HepG2 (cell line): ENCODE results near the gene NAA38. TPM values are rescaled to one million over a fixed set of nuclear protein-coding genes. Genes with fewer than 3 reads are reported as not detected.

Experiments
- CREM ChIP-seq, 2 experiments: sonication (generic) in 1 of 2; formaldehyde crosslinking in 1 of 2; IDR thresholded peaks; 2 replicates each; pipeline versions ENCODE4 v1.4.0 to v1.6.1; 2016 to 2020; ENCODE audit warnings: antibody characterized with exemption in 1 of 2, mild to moderate bottlenecking in 1 of 2, missing genetic modification reagents in 1 of 2
- HNF4A ChIP-seq: sonication (generic); formaldehyde crosslinking; IDR thresholded peaks from 2 replicates; pipeline ENCODE4 v1.4.0; 2020; ENCODE audit warnings: missing genetic modification reagents
- HNRNPH1 ChIP-seq: fragments of 200-400 bp; formaldehyde crosslinking; optimal IDR thresholded peaks from 2 replicates; pipeline ENCODE3; 2017; ENCODE audit warnings: mild to moderate bottlenecking, low read depth, low read length
- HNRNPL ChIP-seq: fragments of 200-400 bp; formaldehyde crosslinking; IDR thresholded peaks from 2 replicates; pipeline ENCODE4 v1.6.1; 2017; ENCODE audit warnings: mild to moderate bottlenecking, low read depth, low read length
- KAT7 ChIP-seq: IDR thresholded peaks from 2 replicates; pipeline ENCODE4 v1.6.1; 2018; ENCODE audit warnings: borderline replicate concordance, missing compliant biosample characterization
- KLF12 ChIP-seq: sonication (generic); formaldehyde crosslinking; IDR thresholded peaks from 2 replicates; pipeline ENCODE4 v1.4.0; 2020; ENCODE audit warnings: missing genetic modification reagents, borderline replicate concordance
- MTF2 ChIP-seq: sonication (generic); formaldehyde crosslinking; IDR thresholded peaks from 2 replicates; pipeline ENCODE4 v1.5.0; 2020; ENCODE audit warnings: missing genetic modification reagents, borderline replicate concordance
- NCOR1 ChIP-seq: fragments of 200-600 bp; sonication (generic); IDR thresholded peaks from 2 replicates; pipeline ENCODE4 v1.7.0; 2017; ENCODE audit warnings: antibody characterized with exemption, low read length, borderline replicate concordance
- NFE2L1 ChIP-seq: sonication (generic); formaldehyde crosslinking; IDR thresholded peaks from 2 replicates; pipeline ENCODE4 v1.4.0; 2020; ENCODE audit warnings: missing genetic modification reagents, mild to moderate bottlenecking, borderline replicate concordance
- SMARCE1 ChIP-seq: fragments of 450-650 bp; IDR thresholded peaks from 2 replicates; pipeline ENCODE4 v1.6.1; 2017; ENCODE audit warnings: borderline replicate concordance
- SRSF9 ChIP-seq: fragments of 200-400 bp; formaldehyde crosslinking; IDR thresholded peaks from 2 replicates; pipeline ENCODE4 v1.6.1; 2018; ENCODE audit warnings: borderline replicate concordance, mild to moderate bottlenecking, low read depth, low read length; ENCODE audit not compliant: insufficient read depth, poor library complexity, severe bottlenecking
- ZNF841 ChIP-seq: sonication (generic); formaldehyde crosslinking; IDR thresholded peaks from 2 replicates; pipeline ENCODE4 v1.8.1; 2023; ENCODE audit warnings: missing genetic modification reagents, borderline replicate concordance
- polyA plus RNA-seq, 8 experiments: library from polyadenylated mRNA; depleted of rRNA in 3 of 8; stranded (reverse) in 7 of 8; unstranded in 1 of 8; fragments of >200 nt; fragmentation: Illumina TruSeq in 4 of 8; extraction: Trizol in 4 of 8; gene quantifications; 2 replicates each; pipeline versions ENCODE4 v1.2.1 to v1.2.3, GENCODE V29; 2011 to 2016; ENCODE audit warnings: low read depth in 4 of 8, missing spikeins in 1 of 8, mixed read lengths in 1 of 8; ENCODE audit not compliant: insufficient read depth in 1 of 8
- total RNA-seq, 5 experiments: library from RNA; depleted of rRNA; stranded (reverse); fragments of >200 nt; fragmentation: Illumina TruSeq; extraction: Trizol; gene quantifications; 2 replicates each; pipeline ENCODE4 v1.2.3, GENCODE V29; 2016; ENCODE audit warnings: low read depth in 1 of 5
- TF ChIP-seq, protein P1 (sequence below): sonication (generic); formaldehyde crosslinking; IDR thresholded peaks from 2 replicates; pipeline ENCODE4 v1.8.0; 2022; ENCODE audit warnings: missing genetic modification reagents, mild to moderate bottlenecking, moderate library complexity, borderline replicate concordance
- TF ChIP-seq, protein P2 (sequence below): sonication (generic); formaldehyde crosslinking; IDR thresholded peaks from 2 replicates; pipeline ENCODE4 v1.5.0; 2020; ENCODE audit warnings: missing genetic modification reagents
- TF ChIP-seq, protein P3 (sequence below): sonication (generic); formaldehyde crosslinking; conservative IDR thresholded peaks from 2 replicates; pipeline ENCODE4 v1.8.0; 2022; ENCODE audit warnings: mild to moderate bottlenecking, moderate library complexity, missing genetic modification reagents
- TF ChIP-seq, protein P4 (sequence below): sonication (generic); formaldehyde crosslinking; IDR thresholded peaks from 2 replicates; pipeline ENCODE4 v1.4.0; 2020; ENCODE audit warnings: missing genetic modification reagents
- TF ChIP-seq, protein P5 (sequence below): IDR thresholded peaks from 2 replicates; pipeline ENCODE4 v1.6.1; 2016; ENCODE audit warnings: missing biosample characterization, missing genetic modification reagents, low read depth

Gene NAA38
- total and polyA plus RNA-seq, 2 of the 13 experiments (the other 11 are each of a cell fraction or from before 2014, with no cell fraction given), result 46.9 to 91.6 TPM

DNA sequence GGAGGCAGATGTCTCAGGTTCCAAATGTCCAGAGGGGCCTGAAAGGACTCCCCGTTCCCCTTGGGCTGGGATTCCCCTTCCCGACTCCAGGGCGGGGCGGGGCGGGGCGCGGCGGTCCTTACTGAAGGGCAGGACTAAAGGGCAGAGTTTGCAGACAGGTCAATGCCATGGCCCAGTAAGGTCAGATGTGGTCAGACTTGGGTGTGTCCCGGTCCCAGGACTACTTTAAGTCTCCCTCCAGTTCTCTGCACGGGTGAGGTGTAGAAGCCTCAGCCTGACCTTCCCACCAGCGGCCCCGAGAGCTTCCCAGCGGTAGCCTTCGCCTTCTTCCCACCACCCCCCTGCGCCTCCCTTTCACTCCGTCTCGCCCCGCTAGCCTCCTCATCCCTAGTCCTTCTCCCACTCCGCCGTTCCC is 22.8 kb downstream of the NAA38 start (continued):
- TF ChIP-seq NFE2L1 (CRISPR knock-in tag), result no peak
- no peak for TF ChIP-seq HNRNPL
- TF ChIP-seq, protein P1, sequence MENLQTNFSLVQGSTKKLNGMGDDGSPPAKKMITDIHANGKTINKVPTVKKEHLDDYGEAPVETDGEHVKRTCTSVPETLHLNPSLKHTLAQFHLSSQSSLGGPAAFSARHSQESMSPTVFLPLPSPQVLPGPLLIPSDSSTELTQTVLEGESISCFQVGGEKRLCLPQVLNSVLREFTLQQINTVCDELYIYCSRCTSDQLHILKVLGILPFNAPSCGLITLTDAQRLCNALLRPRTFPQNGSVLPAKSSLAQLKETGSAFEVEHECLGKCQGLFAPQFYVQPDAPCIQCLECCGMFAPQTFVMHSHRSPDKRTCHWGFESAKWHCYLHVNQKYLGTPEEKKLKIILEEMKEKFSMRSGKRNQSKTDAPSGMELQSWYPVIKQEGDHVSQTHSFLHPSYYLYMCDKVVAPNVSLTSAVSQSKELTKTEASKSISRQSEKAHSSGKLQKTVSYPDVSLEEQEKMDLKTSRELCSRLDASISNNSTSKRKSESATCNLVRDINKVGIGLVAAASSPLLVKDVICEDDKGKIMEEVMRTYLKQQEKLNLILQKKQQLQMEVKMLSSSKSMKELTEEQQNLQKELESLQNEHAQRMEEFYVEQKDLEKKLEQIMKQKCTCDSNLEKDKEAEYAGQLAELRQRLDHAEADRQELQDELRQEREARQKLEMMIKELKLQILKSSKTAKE (CRISPR knock-in tag), result peak; percentile 90
- TF ChIP-seq, protein P2, sequence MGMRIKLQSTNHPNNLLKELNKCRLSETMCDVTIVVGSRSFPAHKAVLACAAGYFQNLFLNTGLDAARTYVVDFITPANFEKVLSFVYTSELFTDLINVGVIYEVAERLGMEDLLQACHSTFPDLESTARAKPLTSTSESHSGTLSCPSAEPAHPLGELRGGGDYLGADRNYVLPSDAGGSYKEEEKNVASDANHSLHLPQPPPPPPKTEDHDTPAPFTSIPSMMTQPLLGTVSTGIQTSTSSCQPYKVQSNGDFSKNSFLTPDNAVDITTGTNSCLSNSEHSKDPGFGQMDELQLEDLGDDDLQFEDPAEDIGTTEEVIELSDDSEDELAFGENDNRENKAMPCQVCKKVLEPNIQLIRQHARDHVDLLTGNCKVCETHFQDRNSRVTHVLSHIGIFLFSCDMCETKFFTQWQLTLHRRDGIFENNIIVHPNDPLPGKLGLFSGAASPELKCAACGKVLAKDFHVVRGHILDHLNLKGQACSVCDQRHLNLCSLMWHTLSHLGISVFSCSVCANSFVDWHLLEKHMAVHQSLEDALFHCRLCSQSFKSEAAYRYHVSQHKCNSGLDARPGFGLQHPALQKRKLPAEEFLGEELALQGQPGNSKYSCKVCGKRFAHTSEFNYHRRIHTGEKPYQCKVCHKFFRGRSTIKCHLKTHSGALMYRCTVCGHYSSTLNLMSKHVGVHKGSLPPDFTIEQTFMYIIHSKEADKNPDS (CRISPR knock-in tag), result no peak
- TF ChIP-seq CREM (IDR thresholded peaks at IDR 0.05), result peak; percentile 26; the same call in 1 of the 2 replicates
- TF ChIP-seq CREM (CRISPR knock-in tag; IDR thresholded peaks at IDR 0.05), result no peak
- TF ChIP-seq KAT7 (CRISPR knock-in tag), result 0 out of 2 replicates have a peak, but pooled peaks have one; percentile 41
- no peak for TF ChIP-seq MTF2
- no peak for TF ChIP-seq ZNF841
- no peak for TF ChIP-seq SRSF9
- TF ChIP-seq SMARCE1, result no peak
- TF ChIP-seq HNF4A (CRISPR knock-in tag), result 0 out of 2 replicates have a peak, but pooled peaks have one; percentile 7
- peak; percentile 41 for TF ChIP-seq HNRNPH1
- TF ChIP-seq, protein P3, sequence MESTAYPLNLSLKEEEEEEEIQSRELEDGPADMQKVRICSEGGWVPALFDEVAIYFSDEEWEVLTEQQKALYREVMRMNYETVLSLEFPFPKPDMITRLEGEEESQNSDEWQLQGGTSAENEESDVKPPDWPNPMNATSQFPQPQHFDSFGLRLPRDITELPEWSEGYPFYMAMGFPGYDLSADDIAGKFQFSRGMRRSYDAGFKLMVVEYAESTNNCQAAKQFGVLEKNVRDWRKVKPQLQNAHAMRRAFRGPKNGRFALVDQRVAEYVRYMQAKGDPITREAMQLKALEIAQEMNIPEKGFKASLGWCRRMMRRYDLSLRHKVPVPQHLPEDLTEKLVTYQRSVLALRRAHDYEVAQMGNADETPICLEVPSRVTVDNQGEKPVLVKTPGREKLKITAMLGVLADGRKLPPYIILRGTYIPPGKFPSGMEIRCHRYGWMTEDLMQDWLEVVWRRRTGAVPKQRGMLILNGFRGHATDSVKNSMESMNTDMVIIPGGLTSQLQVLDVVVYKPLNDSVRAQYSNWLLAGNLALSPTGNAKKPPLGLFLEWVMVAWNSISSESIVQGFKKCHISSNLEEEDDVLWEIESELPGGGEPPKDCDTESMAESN (CRISPR knock-in tag), result no peak
- TF ChIP-seq, protein P4, sequence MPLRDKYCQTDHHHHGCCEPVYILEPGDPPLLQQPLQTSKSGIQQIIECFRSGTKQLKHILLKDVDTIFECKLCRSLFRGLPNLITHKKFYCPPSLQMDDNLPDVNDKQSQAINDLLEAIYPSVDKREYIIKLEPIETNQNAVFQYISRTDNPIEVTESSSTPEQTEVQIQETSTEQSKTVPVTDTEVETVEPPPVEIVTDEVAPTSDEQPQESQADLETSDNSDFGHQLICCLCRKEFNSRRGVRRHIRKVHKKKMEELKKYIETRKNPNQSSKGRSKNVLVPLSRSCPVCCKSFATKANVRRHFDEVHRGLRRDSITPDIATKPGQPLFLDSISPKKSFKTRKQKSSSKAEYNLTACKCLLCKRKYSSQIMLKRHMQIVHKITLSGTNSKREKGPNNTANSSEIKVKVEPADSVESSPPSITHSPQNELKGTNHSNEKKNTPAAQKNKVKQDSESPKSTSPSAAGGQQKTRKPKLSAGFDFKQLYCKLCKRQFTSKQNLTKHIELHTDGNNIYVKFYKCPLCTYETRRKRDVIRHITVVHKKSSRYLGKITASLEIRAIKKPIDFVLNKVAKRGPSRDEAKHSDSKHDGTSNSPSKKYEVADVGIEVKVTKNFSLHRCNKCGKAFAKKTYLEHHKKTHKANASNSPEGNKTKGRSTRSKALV (CRISPR knock-in tag), result no peak
- TF ChIP-seq KLF12, result no peak
- TF ChIP-seq, protein P5, sequence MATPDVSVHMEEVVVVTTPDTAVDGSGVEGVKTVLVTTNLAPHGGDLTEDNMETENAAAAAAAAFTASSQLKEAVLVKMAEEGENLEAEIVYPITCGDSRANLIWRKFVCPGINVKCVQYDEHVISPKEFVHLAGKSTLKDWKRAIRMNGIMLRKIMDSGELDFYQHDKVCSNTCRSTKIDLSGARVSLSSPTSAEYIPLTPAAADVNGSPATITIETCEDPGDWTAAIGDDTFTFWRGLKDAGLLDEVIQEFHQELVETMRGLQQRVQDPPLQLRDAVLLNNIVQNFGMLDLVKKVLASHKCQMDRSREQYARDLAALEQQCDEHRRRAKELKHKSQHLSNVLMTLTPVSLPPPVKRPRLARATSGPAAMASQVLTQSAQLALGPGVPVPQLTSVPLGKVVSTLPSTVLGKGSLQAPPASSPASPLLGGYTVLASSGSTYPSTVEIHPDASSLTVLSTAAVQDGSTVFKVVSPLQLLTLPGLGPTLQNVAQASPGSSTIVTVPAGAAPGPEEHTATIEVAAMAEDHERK, result no peak
- peak; percentile 65; the same call in 1 of the 2 replicates for TF ChIP-seq NCOR1
